ENCODE measurements around the gene TIMM44.
"Not testable (repeated sequence)": the region's sequence is repeated elsewhere in the genome, so short reads cannot be mapped to it uniquely, and the experiment has no call there.

The TIMM44 gene

GRCh38 chr19:7932930-7933300, 10.6 kb downstream of the TIMM44 start:
- H3K36me3 Mint-ChIP-seq (ENCODE audit: insufficient read depth): peaks cover 46% of the 10 kb centered on the region
- ATAC-seq (replicated peaks; ENCODE audit: extremely low read depth, poor library complexity, severe bottlenecking) (no peak), DNase-seq (ENCODE audit: low spot score in 2 of 2) (no peak)
- H3K9me3 Mint-ChIP-seq: no peaks in the 10 kb centered on the region
- H3K27ac Mint-ChIP-seq (ENCODE audit: low read depth): no peak overlapping the region
- H3K4me3 Mint-ChIP-seq: no peak overlapping the region
- H3K27me3 Mint-ChIP-seq: no peaks in the 10 kb centered on the region
- H3K4me1 Mint-ChIP-seq: peaks cover 10% of the 10 kb centered on the region

- Mint-ChIP-seq H3K36me3 (ENCODE audit: insufficient read depth) (peaks cover 41% of the 10 kb centered on the region), H3K27me3 (no peaks in the 10 kb centered on the region), H3K9me3 (no peaks in the 10 kb centered on the region), H3K4me3 (no peak overlapping the region), H3K4me1 (peaks cover 10% of the 10 kb centered on the region), H3K27ac (ENCODE audit: low read depth) (no peak overlapping the region)
- no peak for ATAC-seq (replicated peaks; ENCODE audit: extremely low read depth, poor library complexity, severe bottlenecking)
- no peak for DNase-seq (ENCODE audit: low spot score in 2 of 2)
These were observed 11.1 kb downstream of the TIMM44 start for GRCh38 chr19:7932276-7932929.

DNA sequence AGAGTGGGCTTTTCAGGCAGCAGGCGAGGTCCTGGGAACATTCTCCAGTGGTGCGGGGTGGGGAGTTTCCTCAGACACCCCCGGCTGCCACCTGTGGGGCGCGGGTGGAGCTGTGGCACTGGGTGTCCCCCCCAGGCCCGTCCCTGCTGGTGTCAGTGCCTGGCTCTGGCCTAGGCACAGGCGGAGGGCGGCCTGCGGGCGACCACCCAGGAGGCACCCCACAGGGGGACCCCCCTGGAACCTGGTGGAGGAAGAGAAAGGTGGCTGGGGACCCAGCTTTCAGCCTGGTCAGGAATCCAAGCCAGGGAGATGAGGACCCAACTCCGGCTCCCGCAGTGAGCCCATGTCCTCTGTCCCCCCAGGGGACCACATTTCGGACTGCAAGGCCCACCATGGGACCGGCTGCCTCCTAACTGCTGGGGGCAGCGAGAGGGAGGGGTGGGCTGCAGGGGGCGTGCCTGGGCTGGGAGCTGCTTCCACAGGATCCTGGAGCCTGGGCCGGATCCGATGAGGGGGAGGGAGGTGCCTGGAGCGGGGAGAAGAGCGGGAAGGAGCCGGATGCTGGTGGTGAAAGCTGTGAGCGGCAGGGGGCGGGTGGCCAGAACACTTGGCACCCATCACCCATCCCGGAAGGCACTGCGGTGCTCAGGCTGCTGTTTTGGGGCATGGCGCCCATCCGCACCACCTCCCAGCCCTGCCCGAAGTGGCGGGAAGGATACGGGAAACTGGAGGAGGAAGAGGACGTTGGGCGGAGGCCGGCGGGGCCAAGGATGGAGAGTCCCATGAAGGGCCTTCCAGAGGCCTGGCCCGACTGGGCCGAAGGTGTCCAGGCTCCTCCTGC, 12.0 kb downstream of the TIMM44 start:
- Mint-ChIP-seq H3K4me1 (peaks cover 13% of the 10 kb centered on the region), H3K27me3 (no peaks in the 10 kb centered on the region), H3K36me3 (ENCODE audit: insufficient read depth) (peaks cover 37% of the 10 kb centered on the region), H3K4me3 (no peak overlapping the region), H3K9me3 (no peaks in the 10 kb centered on the region), H3K27ac (ENCODE audit: low read depth) (no peak overlapping the region)
- DNase-seq (ENCODE audit: low spot score in 2 of 2): no peak
- no peak for ATAC-seq (replicated peaks; ENCODE audit: extremely low read depth, poor library complexity, severe bottlenecking)

- peaks cover 34% of the 10 kb centered on the region for H3K36me3 Mint-ChIP-seq (ENCODE audit: insufficient read depth)
- H3K4me1 Mint-ChIP-seq: peaks cover 16% of the 10 kb centered on the region
- ATAC-seq (replicated peaks; ENCODE audit: extremely low read depth, poor library complexity, severe bottlenecking) (no peak), DNase-seq (ENCODE audit: low spot score in 2 of 2) (no peak)
- H3K27me3 Mint-ChIP-seq: no peaks in the 10 kb centered on the region
- no peak overlapping the region for H3K27ac Mint-ChIP-seq (ENCODE audit: low read depth)
- no peaks in the 10 kb centered on the region for H3K9me3 Mint-ChIP-seq
- no peak overlapping the region for H3K4me3 Mint-ChIP-seq
These were observed 12.7 kb downstream of the TIMM44 start for GRCh38 chr19:7930765-7931164.

GRCh38 chr19:7930030-7930429, 13.4 kb downstream of the TIMM44 start:
- not testable (repeated sequence) for ATAC-seq (replicated peaks; ENCODE audit: extremely low read depth, poor library complexity, severe bottlenecking)

GRCh38 chr19:7928741-7929701, 14.4 kb downstream of the TIMM44 start:
- ATAC-seq (replicated peaks; ENCODE audit: extremely low read depth, poor library complexity, severe bottlenecking) (peak; percentile 70), DNase-seq (ENCODE audit: low spot score in 2 of 2) (peak; percentile 75 to 82)
- peak overlapping the region; percentile 76 for H3K27ac Mint-ChIP-seq (ENCODE audit: low read depth)
- H3K4me3 Mint-ChIP-seq: no peak overlapping the region
- H3K27me3 Mint-ChIP-seq: no peaks in the 10 kb centered on the region
- H3K4me1 Mint-ChIP-seq: peaks cover 16% of the 10 kb centered on the region
- H3K9me3 Mint-ChIP-seq: no peaks in the 10 kb centered on the region
- peaks cover 28% of the 10 kb centered on the region for H3K36me3 Mint-ChIP-seq (ENCODE audit: insufficient read depth)

More at GRCh38 chr19:7930030-7930429, 13.4 kb downstream of the TIMM44 start:
- not testable (repeated sequence) for H3K9me3 Mint-ChIP-seq; H3K4me3 Mint-ChIP-seq; H3K27me3 Mint-ChIP-seq; DNase-seq (ENCODE audit: low spot score in 2 of 2)
- Mint-ChIP-seq H3K36me3 (ENCODE audit: insufficient read depth) (peaks cover 32% of the 10 kb centered on the region), H3K4me1 (peaks cover 16% of the 10 kb centered on the region), H3K27ac (ENCODE audit: low read depth) (peak overlapping the region; percentile 76)

DNA sequence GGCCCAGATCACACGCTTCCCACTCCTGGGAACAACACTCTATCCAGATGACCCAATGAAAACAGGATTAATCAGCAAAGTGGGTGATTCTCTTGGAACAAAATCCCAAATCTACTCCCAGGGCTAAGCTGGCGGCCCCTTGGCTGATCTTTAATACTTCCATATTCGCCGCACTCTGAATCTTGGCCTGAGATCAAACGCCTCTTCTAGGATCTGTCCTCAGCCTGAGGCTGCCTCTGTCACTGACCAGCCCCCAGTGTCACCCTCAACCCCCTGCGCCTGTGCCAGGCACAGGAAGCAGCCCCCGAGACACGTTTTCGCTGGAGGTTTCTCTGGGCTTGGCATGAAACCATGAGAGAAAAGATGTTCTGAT, 15.1 kb downstream of the TIMM44 start:
- Mint-ChIP-seq H3K36me3 (ENCODE audit: insufficient read depth) (peaks cover 28% of the 10 kb centered on the region), H3K9me3 (no peaks in the 10 kb centered on the region), H3K27me3 (no peaks in the 10 kb centered on the region), H3K4me3 (no peak overlapping the region), H3K27ac (ENCODE audit: low read depth) (peak overlapping the region; percentile 76), H3K4me1 (peaks cover 16% of the 10 kb centered on the region)
- no peak for ATAC-seq (replicated peaks; ENCODE audit: extremely low read depth, poor library complexity, severe bottlenecking)
- no peak for DNase-seq (ENCODE audit: low spot score in 2 of 2)

GRCh38 chr19:7927605-7928333, 15.7 kb downstream of the TIMM44 start:
- DNase-seq (ENCODE audit: low spot score in 2 of 2): no peak
- Mint-ChIP-seq H3K27me3 (no peaks in the 10 kb centered on the region), H3K4me1 (peaks cover 16% of the 10 kb centered on the region), H3K27ac (ENCODE audit: low read depth) (no peak overlapping the region), H3K4me3 (peak overlapping the region; percentile 40), H3K36me3 (ENCODE audit: insufficient read depth) (peaks cover 24% of the 10 kb centered on the region), H3K9me3 (no peaks in the 10 kb centered on the region)
- no peak for ATAC-seq (replicated peaks; ENCODE audit: extremely low read depth, poor library complexity, severe bottlenecking)

GRCh38 chr19:7926727-7927604, 16.5 kb downstream of the TIMM44 start:
- H3K4me3 Mint-ChIP-seq: peak overlapping the region; percentile 68
- ATAC-seq (replicated peaks; ENCODE audit: extremely low read depth, poor library complexity, severe bottlenecking): no peak
- no peaks in the 10 kb centered on the region for H3K9me3 Mint-ChIP-seq
- DNase-seq (ENCODE audit: low spot score in 2 of 2): no peak
- peak overlapping the region; percentile 32 for H3K27ac Mint-ChIP-seq (ENCODE audit: low read depth)
- H3K36me3 Mint-ChIP-seq (ENCODE audit: insufficient read depth): peaks cover 26% of the 10 kb centered on the region
- H3K27me3 Mint-ChIP-seq: no peaks in the 10 kb centered on the region
- peaks cover 16% of the 10 kb centered on the region for H3K4me1 Mint-ChIP-seq

DNA sequence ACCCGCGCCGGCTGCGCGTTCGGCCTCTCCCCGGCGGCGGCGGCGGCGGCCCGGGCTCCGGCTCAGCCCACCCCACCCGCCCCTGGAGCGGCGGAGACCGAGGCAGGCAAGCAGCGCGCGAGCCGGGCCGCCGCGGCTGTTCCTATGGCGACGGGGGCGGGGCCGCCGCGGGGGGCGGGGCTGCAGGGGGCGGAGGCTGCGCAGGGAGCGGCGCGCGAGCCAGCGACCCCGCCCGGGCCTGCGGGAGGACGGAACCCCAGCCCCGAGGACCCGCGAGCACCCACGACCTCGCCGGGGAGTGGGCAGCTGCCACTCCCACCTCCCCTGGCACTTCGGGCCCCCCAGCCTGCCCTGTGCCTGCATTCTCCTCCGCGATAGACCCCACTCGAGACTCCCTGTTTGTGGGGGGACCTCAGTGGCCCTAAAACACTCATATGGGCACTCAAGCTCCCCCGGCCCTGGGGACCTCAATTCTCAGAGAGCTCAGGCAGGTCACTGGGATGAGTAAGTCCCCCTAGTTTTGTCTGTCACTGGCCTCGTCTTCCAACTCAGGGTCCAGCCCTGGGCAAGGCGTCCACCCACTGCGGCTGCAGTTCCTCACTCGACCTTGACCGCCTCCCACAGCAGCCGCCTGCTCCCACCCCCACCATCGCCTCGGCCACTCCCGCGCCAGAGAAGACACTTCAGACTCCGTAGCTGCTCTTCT, 17.3 kb downstream of the TIMM44 start, which contains the start of gene CTXN1:
Gene CTXN1 (minus strand): TSS at position 115 of the 706 bp plus-strand sequence. CDS start 597 bp downstream, outside the sequence.
- Mint-ChIP-seq H3K9me3 (no peaks in the 10 kb centered on the region), H3K27me3 (no peaks in the 10 kb centered on the region), H3K4me1 (peaks cover 19% of the 10 kb centered on the region), H3K27ac (ENCODE audit: low read depth) (peak within 1 kb of the TSS; percentile 64), H3K4me3 (peak within 1 kb of the TSS; percentile 68), H3K36me3 (ENCODE audit: insufficient read depth) (peaks cover 26% of the 10 kb centered on the region)
- ATAC-seq (replicated peaks; ENCODE audit: extremely low read depth, poor library complexity, severe bottlenecking) (peak; percentile 47), DNase-seq (ENCODE audit: low spot score in 2 of 2) (peak; percentile 56 to 57)
